Ishikawa (cell line): ENCODE data around the gene IQGAP1.

Source experiments
- CEBPB ChIP-seq: IDR thresholded peaks from 2 replicates; pipeline ENCODE4 v1.6.1; 2012
- CREB1 ChIP-seq: IDR thresholded peaks from 2 replicates; pipeline ENCODE4 v1.6.1; 2012; ENCODE audit warnings: low read depth
- EGR1 ChIP-seq: IDR thresholded peaks from 2 replicates; pipeline ENCODE4 v1.6.1; 2012
- EP300 ChIP-seq: IDR thresholded peaks from 2 replicates; pipeline ENCODE4 v1.6.1; 2012; ENCODE audit warnings: borderline replicate concordance
- FOXM1 ChIP-seq: IDR thresholded peaks from 2 replicates; pipeline ENCODE4 v1.6.1; 2012; ENCODE audit warnings: low read depth, borderline replicate concordance
- MAX ChIP-seq: IDR thresholded peaks from 2 replicates; pipeline ENCODE4 v1.6.1; 2012
- NFIC ChIP-seq: IDR thresholded peaks from 2 replicates; pipeline ENCODE4 v1.6.1; 2012
- RAD21 ChIP-seq: IDR thresholded peaks from 2 replicates; pipeline ENCODE4 v1.6.1; 2012; ENCODE audit warnings: low read depth
- REST ChIP-seq: IDR thresholded peaks from 2 replicates; pipeline ENCODE4 v1.6.1; 2012; ENCODE audit warnings: low read depth, mild to moderate bottlenecking
- TAF1 ChIP-seq: IDR thresholded peaks from 2 replicates; pipeline ENCODE4 v1.6.1; 2012; ENCODE audit warnings: low read depth, mild to moderate bottlenecking
- TCF12 ChIP-seq: IDR thresholded peaks from 2 replicates; pipeline ENCODE4 v1.6.1; 2012; ENCODE audit warnings: low read depth
- TEAD4 ChIP-seq: IDR thresholded peaks from 2 replicates; pipeline ENCODE4 v1.6.1; 2012
- YY1 ChIP-seq: IDR thresholded peaks from 2 replicates; pipeline ENCODE4 v1.6.1; 2012; ENCODE audit warnings: low read depth
- ZBTB7A ChIP-seq: IDR thresholded peaks from 2 replicates; pipeline ENCODE4 v1.6.1; 2012; ENCODE audit warnings: low read depth
- TF ChIP-seq, protein P1 (sequence below): IDR thresholded peaks from 2 replicates; pipeline ENCODE4 v1.6.1; 2012

IQGAP1 gene

DNA sequence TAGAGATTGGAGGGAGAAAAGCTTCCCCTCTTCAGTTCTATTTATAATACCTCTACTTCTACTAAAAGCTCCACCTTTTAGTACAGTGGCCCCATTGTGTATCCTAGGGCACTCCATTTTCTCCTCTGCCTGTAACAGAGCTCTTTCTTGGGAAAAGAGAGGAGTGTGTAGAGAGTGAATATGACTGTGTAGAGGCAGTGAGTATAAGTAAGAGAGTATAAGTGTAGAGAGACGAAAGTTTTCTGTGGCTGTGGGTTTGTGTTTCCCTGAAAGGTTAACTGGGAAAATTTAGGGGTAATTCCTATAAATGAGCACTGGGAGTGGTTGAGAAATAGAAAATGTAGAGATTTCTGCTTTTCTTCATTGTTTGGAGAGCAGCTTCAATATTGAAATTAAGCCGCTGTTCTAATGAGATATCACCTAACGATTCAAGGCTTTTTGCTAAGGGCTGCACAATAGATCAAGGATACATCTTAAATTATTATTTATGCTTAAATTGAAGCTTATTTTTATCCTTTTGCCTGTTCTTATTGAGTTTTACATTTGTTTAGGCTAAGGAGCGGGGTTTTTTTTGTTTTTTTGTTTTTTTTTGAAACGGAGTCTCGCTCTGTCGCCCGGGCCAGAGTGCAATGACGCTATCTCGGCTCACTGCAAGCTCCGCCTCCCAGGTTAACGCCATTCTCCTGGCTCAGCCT is 6.9 kb downstream of the IQGAP1 start:
- TF ChIP-seq TAF1 (no peak), EP300 (no peak), FOXM1 (no peak), TEAD4 (no peak), TCF12 (no peak), MAX (no peak), ZBTB7A (no peak), RAD21 (no peak), REST (no peak), CEBPB (no peak)

DNA sequence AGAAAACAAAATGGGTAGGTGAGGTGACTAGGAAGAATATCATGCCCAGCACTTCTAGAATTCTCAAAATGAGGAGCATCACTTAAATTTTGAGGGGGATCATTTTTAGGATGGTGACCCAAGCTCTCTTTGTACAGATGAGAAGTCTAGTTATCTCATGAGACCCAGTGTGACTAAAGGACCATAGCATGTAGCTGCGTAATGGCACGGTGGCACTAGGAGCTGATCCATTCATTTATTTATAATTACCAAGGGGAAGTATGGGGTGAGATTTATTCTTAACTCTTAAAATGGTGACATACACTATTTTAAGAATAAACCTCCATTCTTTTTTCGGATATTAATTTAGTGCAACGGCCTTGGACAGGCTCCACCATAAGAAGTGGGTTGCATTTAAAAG is 8.3 kb downstream of the IQGAP1 start:
- no peak for TF ChIP-seq ZBTB7A
- TF ChIP-seq CREB1, result no peak
- TF ChIP-seq RAD21, result no peak
- TF ChIP-seq MAX, result no peak
- no peak for TF ChIP-seq TEAD4
- TF ChIP-seq CEBPB, result no peak
- TF ChIP-seq EGR1, result no peak
- TF ChIP-seq, protein P1, sequence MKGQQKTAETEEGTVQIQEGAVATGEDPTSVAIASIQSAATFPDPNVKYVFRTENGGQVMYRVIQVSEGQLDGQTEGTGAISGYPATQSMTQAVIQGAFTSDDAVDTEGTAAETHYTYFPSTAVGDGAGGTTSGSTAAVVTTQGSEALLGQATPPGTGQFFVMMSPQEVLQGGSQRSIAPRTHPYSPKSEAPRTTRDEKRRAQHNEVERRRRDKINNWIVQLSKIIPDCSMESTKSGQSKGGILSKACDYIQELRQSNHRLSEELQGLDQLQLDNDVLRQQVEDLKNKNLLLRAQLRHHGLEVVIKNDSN, result no peak
- TF ChIP-seq FOXM1, result no peak
- TF ChIP-seq YY1, result no peak
- no peak for TF ChIP-seq REST

- TF ChIP-seq, protein P1, result no peak
Observed at GRCh38 chr15:90400005-90400758, 12.1 kb downstream of the IQGAP1 start.

- TF ChIP-seq CREB1, result no peak
- 0 out of 2 replicates have a peak, but pooled peaks have one; percentile 4 for TF ChIP-seq TEAD4
Observed at GRCh38 chr15:90400759-90401314, 12.8 kb downstream of the IQGAP1 start.

- TF ChIP-seq FOXM1, result no peak
- TF ChIP-seq TEAD4, result no peak
- no peak for TF ChIP-seq TCF12
- TF ChIP-seq, protein P1, result no peak
- no peak for TF ChIP-seq RAD21
- no peak for TF ChIP-seq ZBTB7A
Observed at GRCh38 chr15:90401495-90401894, 13.5 kb downstream of the IQGAP1 start.

DNA sequence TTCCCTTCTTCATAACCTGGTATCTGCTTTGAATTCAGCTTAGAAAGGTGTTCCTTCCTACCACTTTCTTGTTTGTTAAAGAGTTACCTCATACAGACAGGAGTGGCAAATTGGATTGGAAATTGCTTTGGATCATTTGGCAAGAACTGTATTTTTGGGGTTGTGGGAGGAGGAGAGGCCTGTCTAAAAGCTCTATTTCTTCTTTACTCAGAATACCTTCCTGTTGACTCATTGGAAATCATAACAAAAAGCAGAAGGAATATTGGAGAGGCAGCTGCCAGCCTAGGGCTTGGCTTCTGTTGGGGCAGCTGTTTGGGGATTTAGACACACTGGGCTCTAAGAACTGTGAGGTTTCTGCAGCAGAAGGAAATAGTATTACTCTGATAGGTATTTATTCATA is 14.2 kb downstream of the IQGAP1 start:
- TF ChIP-seq TAF1 (no peak), MAX (no peak), CREB1 (no peak), CEBPB (no peak), TCF12 (0 out of 2 replicates have a peak, but pooled peaks have one; percentile 59), EGR1 (no peak), ZBTB7A (no peak), FOXM1 (no peak), NFIC (peak; percentile 64), YY1 (no peak), RAD21 (no peak), REST (no peak), TEAD4 (peak; percentile 67), EP300 (no peak; the same call in 1 of the 2 replicates)
- TF ChIP-seq, protein P1, result no peak
